Measurements from ENCODE around the gene ABCC4. TPM values are rescaled to one million over a fixed set of nuclear protein-coding genes. Genes with fewer than 3 reads are reported as not detected.

Gene ABCC4
- total and polyA plus RNA-seq, 4 donors: 0.74 to 22.5 (median 2.0) TPM

GRCh38 chr13:95328386-95328785 lies 27.1 kb upstream of the ABCC4 start:
- no peak for TF ChIP-seq RAD21 (IDR thresholded peaks at IDR 0.05)
- no peak for TF ChIP-seq FOXA1 (IDR thresholded peaks at IDR 0.05)
- TF ChIP-seq ZBTB33 (IDR thresholded peaks at IDR 0.05): no peak
- TF ChIP-seq HNF4G (IDR thresholded peaks at IDR 0.05): no peak
- no peak for TF ChIP-seq EGR1 (IDR thresholded peaks at IDR 0.05; ENCODE audit: low read depth in 2 of 2)
- TF ChIP-seq CTCF (IDR thresholded peaks at IDR 0.05; ENCODE audit: low read depth, low read length, missing input control): no peak
- no peak for TF ChIP-seq FOXA2 (IDR thresholded peaks at IDR 0.05)
- TF ChIP-seq NR2F2 (IDR thresholded peaks at IDR 0.05): no peak
- no peak for TF ChIP-seq TAF1 (conservative IDR thresholded peaks at IDR 0.05)
- H3K4me3 ChIP-seq (ENCODE audit: low read depth in 1 of 3, low read length in 3 of 3): no peak overlapping the region

GRCh38 chr13:95327190-95327589 lies 25.9 kb upstream of the ABCC4 start:
- no peaks in the 10 kb centered on the region for H3K27me3 ChIP-seq (ENCODE audit: control insufficient read depth in 4 of 4, insufficient read depth in 4 of 4, low read length in 3 of 4)
- WGBS: 96% methylated on average over 10 of the region's 10 CpGs
- no peak for DNase-seq (ENCODE audit: low spot score)
- H3K4me1 ChIP-seq (ENCODE audit: control insufficient read depth in 4 of 4, insufficient read depth in 4 of 4, low read length in 3 of 4): peaks cover 0 to 7% (median 0%) of the 10 kb centered on the region in 4 donors
- H3K27ac ChIP-seq (ENCODE audit: low read depth in 1 of 2, low read length in 2 of 2): no peak overlapping the region
- TF ChIP-seq RXRA (IDR thresholded peaks at IDR 0.05) (no peak), TAF1 (conservative IDR thresholded peaks at IDR 0.05) (no peak), SP1 (IDR thresholded peaks at IDR 0.05) (no peak), HNF4G (IDR thresholded peaks at IDR 0.05) (no peak), RAD21 (IDR thresholded peaks at IDR 0.05) (no peak), GABPA (IDR thresholded peaks at IDR 0.05 in 1 of 2, conservative IDR thresholded peaks at IDR 0.05 in 1 of 2) (no peak), FOXA1 (IDR thresholded peaks at IDR 0.05) (no peak), NR2F2 (IDR thresholded peaks at IDR 0.05) (no peak), CTCF (IDR thresholded peaks at IDR 0.05; ENCODE audit: low read depth, low read length, missing input control) (no peak)
- no peak overlapping the region for H3K4me3 ChIP-seq (ENCODE audit: low read depth in 1 of 3, low read length in 3 of 3)
- H3K9ac ChIP-seq (ENCODE audit: low read depth in 1 of 2, low read length in 2 of 2): no peak overlapping the region
- H3K9me3 ChIP-seq (ENCODE audit: control insufficient read depth in 4 of 4, low read length in 3 of 4): no peaks in the 10 kb centered on the region
- H3K36me3 ChIP-seq (ENCODE audit: control insufficient read depth in 4 of 4, insufficient read depth in 3 of 4, low read depth in 1 of 4, low read length in 3 of 4): no peaks in the 10 kb centered on the region

More at GRCh38 chr13:95328386-95328785, 27.1 kb upstream of the ABCC4 start:
- Histone ChIP-seq H3K27ac (ENCODE audit: low read depth in 1 of 2, low read length in 2 of 2) (no peak overlapping the region), H3K4me1 (ENCODE audit: control insufficient read depth in 4 of 4, insufficient read depth in 4 of 4, low read length in 3 of 4) (peaks cover 0 to 7% (median 0%) of the 10 kb centered on the region in 4 donors), H3K9me3 (ENCODE audit: control insufficient read depth in 4 of 4, low read length in 3 of 4) (no peaks in the 10 kb centered on the region), H3K36me3 (ENCODE audit: control insufficient read depth in 4 of 4, insufficient read depth in 3 of 4, low read depth in 1 of 4, low read length in 3 of 4) (no peaks in the 10 kb centered on the region), H3K9ac (ENCODE audit: low read depth in 1 of 2, low read length in 2 of 2) (no peak overlapping the region), H3K27me3 (ENCODE audit: control insufficient read depth in 4 of 4, insufficient read depth in 4 of 4, low read length in 3 of 4) (no peaks in the 10 kb centered on the region)
- 92% methylated on average over 5 of the region's 5 CpGs for WGBS
- DNase-seq (ENCODE audit: low spot score): no peak
